Cerebellar nuclear complex (tissue), 1 donor: ENCODE data around the gene MGMT.
A peak's percentile ranks its signal among the peaks of the same experiment; 100 is the strongest.

Experiments
- DNase-seq, 2 experiments: peaks; one replicate each; lab custom pipeline; 2025; lab: John Stamatoyannopoulos, UW

The MGMT gene

DNA sequence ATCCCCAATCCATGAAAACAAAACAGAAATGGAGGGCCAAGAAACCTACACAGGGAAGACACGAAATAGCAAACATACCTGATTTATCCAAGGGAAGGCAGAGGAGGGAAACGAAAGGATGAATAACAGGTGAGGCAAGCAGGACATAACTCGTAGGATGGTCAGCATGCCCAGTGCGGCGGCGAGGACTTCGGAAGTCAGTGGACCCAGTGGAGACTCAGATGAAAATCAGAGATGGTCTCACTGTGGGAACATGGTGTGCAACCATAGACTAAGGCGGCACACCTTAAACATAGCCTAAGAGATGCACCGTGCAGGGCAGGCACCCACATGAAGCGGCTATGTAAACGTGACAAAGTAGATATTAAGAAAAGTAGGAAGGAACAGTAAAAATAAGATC is 157.5 kb downstream of the MGMT start:
- DNase-seq: no peak

DNA sequence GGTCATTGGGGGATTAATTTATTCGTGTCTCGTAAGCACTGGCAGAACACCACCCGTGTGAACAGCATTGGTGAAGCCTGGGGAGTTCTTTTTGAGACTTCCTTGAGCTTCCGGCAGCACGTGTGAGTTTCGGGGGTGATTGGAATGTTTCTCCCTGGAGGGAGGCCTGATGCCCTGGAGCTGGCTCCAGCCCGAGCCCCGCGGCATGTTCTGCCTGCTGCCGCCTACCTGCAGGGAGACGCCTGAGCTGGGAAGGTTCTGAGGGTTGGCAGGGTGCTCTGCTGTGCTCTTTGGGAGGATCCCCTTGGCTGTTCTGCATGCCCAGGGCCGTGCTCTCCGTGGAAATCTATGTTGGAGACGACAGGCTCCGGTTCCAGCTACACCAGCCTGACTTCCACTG is 159.3 kb downstream of the MGMT start:
- no peak for DNase-seq

DNA sequence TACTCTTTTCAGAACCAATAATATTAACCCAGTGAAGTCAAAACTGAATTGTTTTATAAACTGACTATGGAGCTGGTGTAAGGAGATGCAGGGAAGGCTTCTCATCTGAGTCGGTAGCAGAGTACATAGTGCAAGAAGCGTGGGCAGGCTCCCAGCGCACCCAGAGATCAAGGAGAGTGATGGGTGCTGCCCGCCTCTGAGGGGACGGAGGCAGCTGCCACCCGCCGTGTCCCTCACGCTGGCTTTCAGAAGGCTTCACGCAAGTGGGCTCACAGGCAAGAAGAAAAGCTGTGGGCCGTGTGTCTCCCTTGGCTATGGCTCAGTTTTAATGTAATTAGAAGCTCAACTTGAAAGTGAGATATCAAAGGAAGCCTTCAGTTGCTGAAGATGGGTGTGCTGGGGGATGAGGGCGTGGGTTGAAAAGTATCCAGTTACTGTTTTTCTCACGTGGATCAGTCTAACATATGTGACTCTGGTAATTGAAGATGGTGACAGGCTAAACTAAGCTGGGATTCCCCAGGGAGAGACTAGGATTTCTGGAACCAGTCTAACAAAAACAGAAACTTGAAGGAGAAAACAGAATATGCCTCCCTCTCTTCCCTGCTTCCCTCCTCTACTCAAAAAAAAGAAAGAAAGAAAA is 159.9 kb downstream of the MGMT start:
- no peak for DNase-seq

GRCh38 chr10:129627442-129627841 is 160.4 kb downstream of the MGMT start:
- no peak for DNase-seq

DNA sequence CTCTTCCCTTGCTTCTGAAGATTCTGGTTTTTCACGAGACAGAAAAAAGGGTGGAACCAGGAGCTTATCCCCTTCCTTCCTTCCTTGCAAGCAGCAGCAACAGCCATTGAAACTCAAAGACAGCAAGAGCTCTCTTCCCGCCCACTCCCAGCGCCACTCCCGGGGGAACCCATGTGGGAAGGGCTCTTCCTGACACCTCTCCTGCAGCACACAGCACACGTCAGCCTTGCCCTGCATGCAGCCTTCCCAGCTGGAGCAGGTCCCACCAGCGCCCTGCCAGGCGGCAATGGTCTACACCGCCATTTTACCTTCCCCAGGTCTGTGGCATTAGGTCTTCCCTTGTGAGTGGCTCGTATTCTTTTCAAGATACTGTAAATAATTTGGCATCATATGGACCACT is 161.8 kb downstream of the MGMT start:
- DNase-seq: no peak

DNA sequence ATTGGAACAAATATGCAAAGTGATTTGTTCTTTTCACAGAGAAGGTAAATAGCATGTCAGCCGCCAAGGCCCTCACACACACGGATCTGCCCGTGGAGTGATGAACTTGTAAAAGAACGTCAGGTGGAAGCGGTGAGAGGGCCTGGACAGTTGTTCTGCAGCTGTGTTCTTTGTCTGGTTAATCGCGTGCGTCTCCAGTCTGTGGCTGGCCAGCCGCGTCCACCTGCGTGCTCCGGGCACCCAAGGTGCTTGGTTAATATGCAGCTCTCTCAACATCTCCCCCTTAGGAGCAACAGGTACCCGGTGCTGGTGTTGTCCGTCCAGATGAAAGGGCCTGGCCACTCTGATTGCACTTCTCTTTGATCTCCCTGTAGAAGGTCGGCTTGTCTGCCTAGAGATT is 162.9 kb downstream of the MGMT start:
- no peak for DNase-seq

- DNase-seq: no peak
These were observed 164.0 kb downstream of the MGMT start for GRCh38 chr10:129631006-129631405.

DNA sequence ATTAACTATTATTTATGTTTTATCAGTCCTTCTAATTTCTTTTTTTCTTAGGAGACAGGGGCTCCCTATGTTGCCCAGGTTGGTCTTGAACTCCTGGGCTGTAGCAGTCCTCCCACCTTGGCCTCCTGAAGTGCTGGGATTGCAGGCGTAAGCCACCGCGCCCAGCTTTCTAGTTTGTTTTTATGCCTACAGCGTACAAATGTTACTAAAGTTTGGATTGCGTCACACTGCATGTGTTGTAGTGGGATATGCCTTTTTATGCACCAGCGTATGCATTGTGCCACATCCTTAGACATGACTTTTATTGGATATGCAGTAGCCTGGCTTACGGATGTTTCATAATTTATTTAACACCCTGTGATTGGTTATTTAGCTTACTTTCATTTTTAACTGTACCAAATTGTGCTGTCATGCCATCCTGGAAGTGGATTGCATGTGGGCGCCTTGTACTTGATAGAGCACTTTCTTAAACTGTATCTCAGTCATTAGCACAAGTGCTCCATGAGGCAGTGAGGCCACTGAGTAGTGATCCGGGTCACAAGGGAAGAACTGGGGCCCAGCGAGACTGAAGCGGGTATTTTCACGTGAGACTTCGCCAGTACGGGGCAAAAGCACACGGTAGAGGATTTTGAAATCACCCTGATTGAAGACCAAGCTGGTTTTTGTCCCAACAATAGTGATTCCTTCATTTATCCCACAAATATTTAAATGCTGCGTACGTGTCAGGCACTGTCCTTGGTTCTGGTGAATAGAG is 165.0 kb downstream of the MGMT start:
- no peak for DNase-seq

GRCh38 chr10:129637010-129637409 is 170.0 kb downstream of the MGMT start:
- no peak for DNase-seq

- DNase-seq: peak in 1 of 2 experiments; percentile 4
These were observed 170.8 kb downstream of the MGMT start for GRCh38 chr10:129637846-129638245.

- DNase-seq: no peak
These were observed 174.3 kb downstream of the MGMT start for GRCh38 chr10:129641351-129641750.

DNA sequence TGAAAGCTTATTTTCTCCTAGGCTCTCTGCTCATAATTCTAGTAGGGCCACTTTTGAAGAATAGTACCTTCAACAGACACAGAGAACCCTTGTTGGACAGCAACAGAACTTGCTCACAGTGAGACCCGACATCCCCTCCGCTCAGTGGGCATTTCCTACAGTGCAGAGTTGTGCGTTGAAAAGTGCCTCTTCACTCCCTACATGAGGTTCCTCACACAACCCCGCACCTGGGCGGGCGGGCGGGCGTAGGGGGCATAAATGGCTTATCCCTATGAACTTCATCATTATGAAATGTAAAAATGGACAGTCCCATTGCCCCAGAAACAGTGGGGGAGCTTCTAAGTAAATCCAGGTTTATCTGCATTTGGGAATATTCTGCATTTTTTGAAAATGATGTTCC is 174.9 kb downstream of the MGMT start:
- no peak for DNase-seq

DNA sequence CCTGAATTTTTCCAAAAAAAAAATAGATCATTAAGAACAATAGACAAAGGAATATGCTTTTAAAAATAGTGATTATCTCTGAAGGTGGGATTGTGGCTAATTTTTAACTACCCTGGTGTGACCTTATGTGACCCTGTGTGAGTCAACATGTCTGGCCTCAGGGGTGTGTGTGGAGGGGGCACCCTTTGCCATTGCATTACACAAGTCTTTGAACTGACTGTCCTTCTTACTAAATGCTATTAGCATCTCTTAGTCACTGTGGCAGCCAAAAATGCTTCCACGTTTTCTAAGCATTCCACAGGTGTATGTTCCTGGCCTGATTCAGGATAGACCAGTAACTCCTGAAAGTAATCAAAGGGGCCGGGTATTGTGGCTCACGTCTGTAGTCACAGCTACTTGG is 175.4 kb downstream of the MGMT start:
- DNase-seq: no peak

DNA sequence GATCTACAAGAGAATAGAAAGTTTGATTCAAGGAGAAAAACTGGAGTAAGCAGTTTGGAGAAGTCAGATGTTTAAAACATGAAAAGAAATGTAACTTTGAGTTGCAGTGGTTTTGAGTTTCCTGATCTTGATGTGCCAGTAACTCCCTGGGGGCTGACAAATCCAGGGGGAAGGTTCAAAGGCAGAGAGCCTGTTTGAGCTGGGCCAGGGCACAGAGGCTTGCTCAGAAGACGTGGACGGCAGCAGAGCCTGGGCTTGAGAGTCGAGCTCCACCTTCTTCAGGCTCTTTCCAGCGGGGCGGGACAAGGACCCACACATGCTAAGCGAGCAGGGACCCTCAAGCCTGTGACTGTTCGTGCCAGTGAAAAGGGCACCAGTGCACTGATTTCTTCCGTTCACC is 176.2 kb downstream of the MGMT start:
- no peak for DNase-seq

GRCh38 chr10:129645487-129645886 is 178.4 kb downstream of the MGMT start:
- no peak for DNase-seq

GRCh38 chr10:129646973-129647372 is 179.9 kb downstream of the MGMT start:
- no peak for DNase-seq

DNA sequence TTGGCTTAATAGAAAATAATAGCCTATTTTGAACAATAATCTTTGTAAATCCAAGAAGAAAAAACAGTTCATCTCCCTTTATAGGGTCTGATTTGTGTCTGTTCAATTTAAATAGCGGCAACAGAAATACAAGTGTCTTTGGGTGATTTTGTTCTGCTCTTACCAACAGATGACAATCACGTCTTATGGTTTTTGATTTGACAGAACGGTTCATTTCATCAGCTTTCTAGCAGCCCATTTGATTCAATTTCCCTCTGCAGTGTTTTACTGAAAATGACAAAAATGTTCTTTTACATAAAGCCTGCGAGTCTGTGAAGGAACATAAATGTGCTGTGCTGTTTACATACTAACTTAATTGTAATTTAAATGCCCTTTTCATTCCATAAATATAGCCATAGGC is 180.5 kb downstream of the MGMT start:
- no peak for DNase-seq

DNA sequence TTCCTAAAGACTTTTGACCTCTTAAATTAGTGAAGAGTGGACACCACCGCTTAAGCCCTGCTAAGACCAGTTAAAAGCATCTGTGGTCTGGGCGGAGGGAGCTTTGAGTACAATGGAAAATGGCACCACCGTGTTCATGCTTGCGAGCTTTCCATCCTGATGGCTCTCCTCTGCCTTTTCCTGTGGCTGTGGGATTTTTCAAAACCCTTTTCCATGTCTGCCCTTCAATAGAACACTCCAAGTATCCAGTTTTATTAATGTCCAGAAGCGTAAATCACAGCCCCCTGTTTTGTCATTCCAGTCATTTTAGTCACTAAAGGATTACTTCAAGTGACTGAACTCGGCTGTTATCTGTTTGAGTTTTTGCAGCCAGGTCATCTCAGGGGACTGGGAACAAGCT is 181.8 kb downstream of the MGMT start:
- DNase-seq: no peak

DNA sequence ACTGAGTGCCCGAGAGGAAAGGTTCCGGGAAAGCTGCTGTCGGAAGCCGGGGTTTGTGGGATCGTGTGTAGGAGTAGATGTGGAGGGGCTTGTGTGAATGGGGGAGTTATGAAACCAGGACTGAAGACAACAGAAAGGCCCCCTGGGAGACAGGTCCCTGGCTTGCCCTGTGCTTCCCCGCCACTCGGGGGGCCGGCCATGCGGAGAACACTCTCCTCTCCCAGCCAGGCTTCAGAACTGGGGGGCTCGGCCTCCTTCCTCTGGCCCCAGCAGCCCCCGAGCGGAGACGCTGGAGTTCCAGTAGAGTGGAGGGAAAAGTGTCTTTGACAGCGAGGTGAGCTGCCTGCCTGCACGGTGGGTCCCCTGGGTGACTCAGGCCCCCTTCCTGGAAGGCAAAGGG is 185.0 kb downstream of the MGMT start:
- DNase-seq: no peak

DNA sequence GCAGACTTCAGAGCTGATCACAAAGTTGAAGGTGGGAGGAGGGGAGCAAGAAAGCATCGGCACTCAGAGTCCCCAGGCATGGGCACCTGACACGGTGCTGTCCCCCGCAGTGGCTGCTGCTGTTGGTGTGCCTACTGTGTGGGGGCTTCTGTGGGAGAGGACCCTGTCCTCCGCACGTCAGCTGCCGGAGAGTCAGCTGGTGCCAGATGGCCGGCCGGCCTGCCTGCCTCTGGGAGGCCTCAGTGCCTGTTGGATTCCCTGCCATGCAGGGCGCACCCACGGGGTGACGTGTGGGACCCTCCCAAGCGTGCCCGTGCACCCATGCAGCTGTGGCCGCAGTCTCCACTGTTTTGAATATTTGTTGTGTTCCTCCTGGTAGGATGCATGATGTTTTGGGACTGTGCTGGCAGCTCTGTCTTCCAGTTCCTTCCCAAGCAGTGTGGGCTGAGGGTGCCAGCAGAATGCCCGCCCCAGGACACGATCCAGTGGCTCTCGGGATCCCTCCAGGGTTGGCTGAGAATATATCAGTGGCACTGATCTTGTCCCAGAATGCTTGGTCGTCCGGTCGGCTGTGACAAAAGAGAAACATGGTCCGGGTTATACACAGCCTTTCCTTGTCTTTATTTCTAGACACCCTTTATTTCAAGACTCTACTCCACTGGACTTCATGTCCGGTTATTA is 185.6 kb downstream of the MGMT start:
- no peak for DNase-seq

DNA sequence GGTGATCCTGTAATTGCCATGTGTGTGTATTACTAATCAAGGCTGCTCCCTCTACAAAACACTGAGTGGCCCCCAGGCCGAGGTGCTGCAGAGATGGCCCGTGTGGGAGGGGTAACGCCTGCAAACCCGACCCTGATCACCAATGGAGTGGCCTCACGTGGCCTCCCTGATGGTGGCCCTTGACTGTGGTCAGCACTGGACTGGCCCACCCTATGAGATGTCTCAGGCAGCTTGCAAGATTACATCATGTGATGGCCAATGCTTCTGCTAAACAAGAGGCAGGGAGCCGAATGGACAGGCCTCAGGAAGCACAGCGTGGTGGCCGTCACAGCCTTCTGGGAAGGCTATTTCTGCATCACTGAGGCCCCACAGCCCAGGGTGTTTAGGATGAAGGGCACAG is 186.4 kb downstream of the MGMT start:
- no peak for DNase-seq

DNA sequence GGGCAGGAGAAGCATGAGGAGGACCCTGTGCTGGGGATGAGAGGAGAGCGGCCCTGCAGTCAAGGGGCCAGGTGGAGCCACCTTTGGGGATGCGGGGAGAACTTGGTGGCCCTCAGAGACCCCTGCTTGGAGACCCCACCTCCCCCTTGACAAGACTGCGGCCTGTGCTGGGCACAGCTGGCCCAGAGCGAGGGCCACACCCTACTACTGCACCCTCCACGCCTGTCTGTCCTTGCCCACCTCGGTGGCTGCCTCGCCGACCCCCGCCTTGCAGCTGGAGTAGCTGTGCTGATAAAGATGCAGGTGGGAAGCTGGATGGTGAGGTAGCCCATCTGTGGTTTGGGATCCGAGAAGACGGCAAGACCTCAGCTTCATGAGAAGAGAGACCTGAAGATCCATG is 186.8 kb downstream of the MGMT start:
- no peak for DNase-seq

GRCh38 chr10:129654461-129654860 is 187.4 kb downstream of the MGMT start:
- no peak for DNase-seq
